K562 (cell line): Measurements from ENCODE around the gene ZNF501. TPM values are rescaled to one million over a fixed set of nuclear protein-coding genes. Genes with fewer than 3 reads are reported as not detected.

Experiments
- CBX5 ChIP-seq: IDR thresholded peaks from 2 replicates; pipeline ENCODE4 v1.6.1; 2014; ENCODE audit warnings: low read depth, borderline replicate concordance
- DIDO1 ChIP-seq: fragments of 450-650 bp; IDR thresholded peaks from 2 replicates; pipeline ENCODE4 v1.6.1; 2016; ENCODE audit warnings: low read depth, missing biosample characterization, missing genetic modification characterization
- DMBX1 ChIP-seq: fragments of 250-450 bp; sonication (Bioruptor Pico); IDR thresholded peaks from 2 replicates; pipeline ENCODE4 v1.8.0; 2022; ENCODE audit warnings: inconsistent platforms, mild to moderate bottlenecking, moderate library complexity, borderline replicate concordance
- EHMT2 ChIP-seq: fragments of 450-650 bp; IDR thresholded peaks from 2 replicates; pipeline ENCODE4 v1.6.1; 2018; ENCODE audit warnings: antibody characterized with exemption
- FIP1L1 ChIP-seq: fragments of 200-400 bp; formaldehyde crosslinking; IDR thresholded peaks from 2 replicates; pipeline ENCODE4 v1.6.1; 2018; ENCODE audit warnings: mild to moderate bottlenecking, low read depth, low read length; ENCODE audit not compliant: poor library complexity, severe bottlenecking
- FUS ChIP-seq: fragments of 200-400 bp; formaldehyde crosslinking; optimal IDR thresholded peaks from 2 replicates; pipeline ENCODE3; 2017; ENCODE audit warnings: low read depth, low read length
- KHSRP ChIP-seq: fragments of 450-650 bp; IDR thresholded peaks from 2 replicates; pipeline ENCODE4 v1.6.1; 2017
- SIN3B ChIP-seq: fragments of 450-650 bp; IDR thresholded peaks from 2 replicates; pipeline ENCODE4 v1.6.1; 2017; ENCODE audit warnings: low read depth, mild to moderate bottlenecking, moderate library complexity
- SOX6 ChIP-seq: fragments of 450-650 bp; IDR thresholded peaks from 2 replicates; pipeline ENCODE4 v1.6.1; 2014; ENCODE audit warnings: mild to moderate bottlenecking
- SP2 ChIP-seq: IDR thresholded peaks from 2 replicates; pipeline ENCODE4 v1.6.1; 2011; ENCODE audit warnings: mild to moderate bottlenecking, low read depth, low read length, moderate library complexity; ENCODE audit not compliant: poor library complexity, severe bottlenecking; ENCODE audit errors: extremely low read depth
- SRSF1 ChIP-seq: fragments of 200-400 bp; formaldehyde crosslinking; IDR thresholded peaks from 2 replicates; pipeline ENCODE4 v1.6.1; 2017; ENCODE audit warnings: mild to moderate bottlenecking, low read depth, low read length, moderate library complexity
- ZBTB17 ChIP-seq: fragments of 450-650 bp; formaldehyde crosslinking; IDR thresholded peaks from 2 replicates; pipeline ENCODE4 v1.4.0; 2020; ENCODE audit warnings: mild to moderate bottlenecking
- ZNF311 ChIP-seq: fragments of 250-450 bp; sonication (Bioruptor Pico); IDR thresholded peaks from 2 replicates; pipeline ENCODE4 v1.4.0; 2020; ENCODE audit warnings: mild to moderate bottlenecking, moderate library complexity
- polyA plus RNA-seq, 8 experiments: library from polyadenylated mRNA; depleted of rRNA in 4 of 8; stranded (reverse) in 5 of 8; unstranded in 3 of 8; fragments of >200 nt; fragmentation: Nextera tagmentation in 2 of 8; fragmentation: Illumina TruSeq in 1 of 8; extraction: Ambion mirVana in 2 of 8; extraction: Trizol in 1 of 8; gene quantifications; 2 replicates each; pipeline versions ENCODE4 v1.2.1 to v1.2.3, GENCODE V29; 2011 to 2014; ENCODE audit warnings: inconsistent platforms in 1 of 8, missing spikeins in 1 of 8
- total RNA-seq, 7 experiments: library from RNA; depleted of rRNA in 6 of 7; stranded (reverse); fragments of >200 nt in 6 of 7; fragmentation: Illumina TruSeq in 2 of 7; extraction: Trizol in 2 of 7; gene quantifications; 2 replicates each; pipeline versions ENCODE4 v1.2.1 to v1.2.3, GENCODE V29; 2011 to 2021; ENCODE audit warnings: low replicate concordance in 1 of 7
- TF ChIP-seq, protein P1 (sequence below): fragments of 450-650 bp; IDR thresholded peaks from 2 replicates; pipeline ENCODE4 v1.6.1; 2016; ENCODE audit warnings: borderline replicate concordance
- TF ChIP-seq, protein P2 (sequence below), 2 experiments: IDR thresholded peaks; 2 replicates each; pipeline ENCODE4 v1.6.1; 2012; ENCODE audit warnings: improper control_type of control experiment in 2 of 2, low read depth in 2 of 2, low read length in 2 of 2, borderline replicate concordance in 1 of 2
- TF ChIP-seq, protein P3 (sequence below): sonication (generic); formaldehyde crosslinking; IDR thresholded peaks from 2 replicates; pipeline ENCODE4 v1.8.0; 2022; ENCODE audit warnings: mild to moderate bottlenecking, missing genetic modification reagents, borderline replicate concordance
- TF ChIP-seq, protein P4 (sequence below), 2 experiments: fragments of 200-800 bp in 1 of 2; sonication (Bioruptor generic) in 1 of 2; sonication (generic) in 1 of 2; formaldehyde crosslinking in 1 of 2; IDR thresholded peaks in 1 of 2; conservative IDR thresholded peaks in 1 of 2; 2 replicates each; pipeline versions ENCODE4 v1.5.0 to v1.6.1; 2016 to 2020; ENCODE audit warnings: missing compliant biosample characterization in 1 of 2, missing genetic modification characterization in 1 of 2, missing genetic modification reagents in 1 of 2

ZNF501 gene
- total and polyA plus RNA-seq, 9 of the 15 experiments (the other 6 are each of a cell fraction or from before 2014, with no cell fraction given): 1.2 to 6.5 (median 3.7) TPM

DNA sequence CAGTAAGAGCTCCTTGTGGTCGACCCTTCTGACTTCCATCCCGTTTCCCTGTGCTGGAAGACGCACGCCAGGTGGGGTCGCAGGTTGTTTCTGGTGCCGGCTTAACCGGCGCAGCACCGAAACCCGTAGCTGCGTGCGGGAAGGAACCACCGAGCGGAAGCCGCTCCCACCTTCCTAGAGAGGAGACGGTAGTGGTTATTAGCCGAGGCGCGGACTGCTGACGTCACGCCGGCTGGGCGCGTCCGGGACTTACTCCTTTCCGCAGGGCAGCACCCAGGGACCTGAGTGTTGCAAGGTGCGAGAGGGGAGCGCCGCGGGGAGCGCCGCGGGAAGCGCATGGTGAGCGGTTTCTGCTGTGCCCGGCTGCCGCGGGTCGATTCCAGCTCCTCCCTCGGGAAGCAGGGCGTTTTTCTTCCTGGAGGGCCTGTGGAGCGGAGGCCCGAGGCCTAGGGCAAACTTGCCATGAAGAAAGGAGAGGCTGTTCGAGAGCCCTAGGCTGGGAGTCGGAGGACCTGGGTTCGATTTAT lies at the start of gene ZNF501 (continued):
- TF ChIP-seq CBX5: peak; percentile 57; the same call in 1 of the 2 replicates
- TF ChIP-seq, protein P1, sequence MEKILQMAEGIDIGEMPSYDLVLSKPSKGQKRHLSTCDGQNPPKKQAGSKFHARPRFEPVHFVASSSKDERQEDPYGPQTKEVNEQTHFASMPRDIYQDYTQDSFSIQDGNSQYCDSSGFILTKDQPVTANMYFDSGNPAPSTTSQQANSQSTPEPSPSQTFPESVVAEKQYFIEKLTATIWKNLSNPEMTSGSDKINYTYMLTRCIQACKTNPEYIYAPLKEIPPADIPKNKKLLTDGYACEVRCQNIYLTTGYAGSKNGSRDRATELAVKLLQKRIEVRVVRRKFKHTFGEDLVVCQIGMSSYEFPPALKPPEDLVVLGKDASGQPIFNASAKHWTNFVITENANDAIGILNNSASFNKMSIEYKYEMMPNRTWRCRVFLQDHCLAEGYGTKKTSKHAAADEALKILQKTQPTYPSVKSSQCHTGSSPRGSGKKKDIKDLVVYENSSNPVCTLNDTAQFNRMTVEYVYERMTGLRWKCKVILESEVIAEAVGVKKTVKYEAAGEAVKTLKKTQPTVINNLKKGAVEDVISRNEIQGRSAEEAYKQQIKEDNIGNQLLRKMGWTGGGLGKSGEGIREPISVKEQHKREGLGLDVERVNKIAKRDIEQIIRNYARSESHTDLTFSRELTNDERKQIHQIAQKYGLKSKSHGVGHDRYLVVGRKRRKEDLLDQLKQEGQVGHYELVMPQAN: peak; percentile 73; the same call in 1 of the 2 replicates
- no peak for TF ChIP-seq FUS
- peak; percentile 97 for TF ChIP-seq SRSF1
- peak; percentile 71 for TF ChIP-seq FIP1L1
- TF ChIP-seq, protein P2, sequence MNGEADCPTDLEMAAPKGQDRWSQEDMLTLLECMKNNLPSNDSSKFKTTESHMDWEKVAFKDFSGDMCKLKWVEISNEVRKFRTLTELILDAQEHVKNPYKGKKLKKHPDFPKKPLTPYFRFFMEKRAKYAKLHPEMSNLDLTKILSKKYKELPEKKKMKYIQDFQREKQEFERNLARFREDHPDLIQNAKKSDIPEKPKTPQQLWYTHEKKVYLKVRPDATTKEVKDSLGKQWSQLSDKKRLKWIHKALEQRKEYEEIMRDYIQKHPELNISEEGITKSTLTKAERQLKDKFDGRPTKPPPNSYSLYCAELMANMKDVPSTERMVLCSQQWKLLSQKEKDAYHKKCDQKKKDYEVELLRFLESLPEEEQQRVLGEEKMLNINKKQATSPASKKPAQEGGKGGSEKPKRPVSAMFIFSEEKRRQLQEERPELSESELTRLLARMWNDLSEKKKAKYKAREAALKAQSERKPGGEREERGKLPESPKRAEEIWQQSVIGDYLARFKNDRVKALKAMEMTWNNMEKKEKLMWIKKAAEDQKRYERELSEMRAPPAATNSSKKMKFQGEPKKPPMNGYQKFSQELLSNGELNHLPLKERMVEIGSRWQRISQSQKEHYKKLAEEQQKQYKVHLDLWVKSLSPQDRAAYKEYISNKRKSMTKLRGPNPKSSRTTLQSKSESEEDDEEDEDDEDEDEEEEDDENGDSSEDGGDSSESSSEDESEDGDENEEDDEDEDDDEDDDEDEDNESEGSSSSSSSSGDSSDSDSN (IDR thresholded peaks at IDR 0.05; ENCODE audit: borderline replicate concordance in 1 of 2, low read depth in 2 of 2, low read length in 2 of 2): peak; percentile 67 to 85; a peak in 2 of 4 replicates
- TF ChIP-seq, protein P3, sequence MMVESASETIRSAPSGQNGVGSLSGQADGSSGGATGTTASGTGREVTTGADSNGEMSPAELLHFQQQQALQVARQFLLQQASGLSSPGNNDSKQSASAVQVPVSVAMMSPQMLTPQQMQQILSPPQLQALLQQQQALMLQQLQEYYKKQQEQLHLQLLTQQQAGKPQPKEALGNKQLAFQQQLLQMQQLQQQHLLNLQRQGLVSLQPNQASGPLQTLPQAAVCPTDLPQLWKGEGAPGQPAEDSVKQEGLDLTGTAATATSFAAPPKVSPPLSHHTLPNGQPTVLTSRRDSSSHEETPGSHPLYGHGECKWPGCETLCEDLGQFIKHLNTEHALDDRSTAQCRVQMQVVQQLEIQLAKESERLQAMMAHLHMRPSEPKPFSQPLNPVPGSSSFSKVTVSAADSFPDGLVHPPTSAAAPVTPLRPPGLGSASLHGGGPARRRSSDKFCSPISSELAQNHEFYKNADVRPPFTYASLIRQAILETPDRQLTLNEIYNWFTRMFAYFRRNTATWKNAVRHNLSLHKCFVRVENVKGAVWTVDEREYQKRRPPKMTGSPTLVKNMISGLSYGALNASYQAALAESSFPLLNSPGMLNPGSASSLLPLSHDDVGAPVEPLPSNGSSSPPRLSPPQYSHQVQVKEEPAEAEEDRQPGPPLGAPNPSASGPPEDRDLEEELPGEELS (CRISPR knock-in tag): peak; percentile 26; the same call in 1 of the 2 replicates
- TF ChIP-seq ZNF311 (CRISPR knock-in tag): no peak
- TF ChIP-seq SP2: peak; percentile 93
- TF ChIP-seq SOX6: peak; percentile 74
- TF ChIP-seq KHSRP: peak; percentile 83
- TF ChIP-seq DMBX1 (CRISPR knock-in tag): peak; percentile 69; the same call in 1 of the 2 replicates
- TF ChIP-seq, protein P4, sequence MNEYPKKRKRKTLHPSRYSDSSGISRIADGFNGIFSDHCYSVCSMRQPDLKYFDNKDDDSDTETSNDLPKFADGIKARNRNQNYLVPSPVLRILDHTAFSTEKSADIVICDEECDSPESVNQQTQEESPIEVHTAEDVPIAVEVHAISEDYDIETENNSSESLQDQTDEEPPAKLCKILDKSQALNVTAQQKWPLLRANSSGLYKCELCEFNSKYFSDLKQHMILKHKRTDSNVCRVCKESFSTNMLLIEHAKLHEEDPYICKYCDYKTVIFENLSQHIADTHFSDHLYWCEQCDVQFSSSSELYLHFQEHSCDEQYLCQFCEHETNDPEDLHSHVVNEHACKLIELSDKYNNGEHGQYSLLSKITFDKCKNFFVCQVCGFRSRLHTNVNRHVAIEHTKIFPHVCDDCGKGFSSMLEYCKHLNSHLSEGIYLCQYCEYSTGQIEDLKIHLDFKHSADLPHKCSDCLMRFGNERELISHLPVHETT (CRISPR knock-in tag; conservative IDR thresholded peaks at IDR 0.05 in 1 of 2, IDR thresholded peaks at IDR 0.05 in 1 of 2): 0 out of 4 replicates have a peak, but pooled peaks of 1 of the 2 experiments have one; percentile 67
- peak; percentile 93 for TF ChIP-seq DIDO1
- TF ChIP-seq ZBTB17 (CRISPR knock-in tag): peak; percentile 47; the same call in 1 of the 2 replicates
- TF ChIP-seq SIN3B: peak; percentile 84; the same call in 1 of the 2 replicates
- peak; percentile 84; the same call in 1 of the 2 replicates for TF ChIP-seq EHMT2
